HEK293 (cell line): Measurements from ENCODE around the gene PTPRG.

ENCODE experiments used
- CTCF ChIA-PET: fragments of 350-600 bp; formaldehyde crosslinking; extraction: SDS; loops from one replicate; lab custom pipeline; 2021; ENCODE audit warnings: antibody characterized with exemption; lab: Yijun Ruan, JAX
- POLR2A ChIA-PET: fragments of 300-600 bp; formaldehyde crosslinking; extraction: SDS; loops from one replicate; lab custom pipeline; 2020; ENCODE audit warnings: antibody characterized with exemption, inconsistent platforms; lab: Yijun Ruan, JAX
- H3K27ac ChIP-seq: fragments of 200-500 bp; sonication (Bioruptor generic); 2 replicates; pipeline ENCODE4 v1.5.1; 2014; ENCODE audit warnings: low read depth, low read length, control low read depth, inconsistent platforms; ENCODE audit errors: extremely low read depth
- H3K36me3 ChIP-seq, 2 experiments: fragments of 200-500 bp in 1 of 2; sonication (Bioruptor generic) in 1 of 2; 1 replicate in 1 of 2; 2 replicates in 1 of 2; pipeline ENCODE4 v1.5.1; 2014 to 2017; ENCODE audit warnings: inconsistent platforms in 2 of 2, low read length in 2 of 2; ENCODE audit not compliant: control insufficient read depth in 2 of 2, insufficient read depth in 1 of 2
- H3K4me1 ChIP-seq: fragments of 200-500 bp; sonication (Bioruptor generic); 2 replicates; pipeline ENCODE4 v1.5.1; 2014; ENCODE audit warnings: mild to moderate bottlenecking, low read length, inconsistent platforms; ENCODE audit not compliant: control insufficient read depth, insufficient read depth
- H3K4me3 ChIP-seq: 2 replicates; pipeline ENCODE4 v1.5.1; 2011; ENCODE audit warnings: low read depth, mild to moderate bottlenecking, control low read depth, low read length, moderate library complexity
- H3K9me3 ChIP-seq: fragments of 200-500 bp; sonication (Bioruptor generic); 2 replicates; pipeline ENCODE4 v1.5.1; 2014; ENCODE audit warnings: low read depth, low read length, inconsistent platforms; ENCODE audit not compliant: control insufficient read depth, insufficient read depth
- FEZF1 ChIP-seq: fragments of 450-650 bp; formaldehyde crosslinking; IDR thresholded peaks from 2 replicates; pipeline ENCODE4 v1.5.1; 2016; ENCODE audit warnings: missing biosample characterization, missing genetic modification characterization
- OVOL3 ChIP-seq: fragments of 450-650 bp; formaldehyde crosslinking; IDR thresholded peaks from 2 replicates; pipeline ENCODE4 v1.5.1; 2016; ENCODE audit warnings: missing biosample characterization, missing genetic modification characterization
- ZBTB8A ChIP-seq: fragments of 450-650 bp; formaldehyde crosslinking; IDR thresholded peaks from 2 replicates; pipeline ENCODE4 v1.5.1; 2016; ENCODE audit warnings: missing biosample characterization, missing genetic modification characterization
- ZNF114 ChIP-seq: fragments of 450-650 bp; formaldehyde crosslinking; IDR thresholded peaks from 2 replicates; pipeline ENCODE4 v1.5.0; 2017; ENCODE audit warnings: missing biosample characterization, missing genetic modification characterization
- ZNF132 ChIP-seq: fragments of 450-650 bp; formaldehyde crosslinking; IDR thresholded peaks from 2 replicates; pipeline ENCODE4 v1.5.1; 2017; ENCODE audit warnings: missing biosample characterization, missing genetic modification characterization, borderline replicate concordance
- ZNF175 ChIP-seq: fragments of 450-650 bp; formaldehyde crosslinking; IDR thresholded peaks from 2 replicates; pipeline ENCODE4 v1.5.1; 2016; ENCODE audit warnings: missing biosample characterization, missing genetic modification characterization
- ZNF223 ChIP-seq: fragments of 450-650 bp; formaldehyde crosslinking; IDR thresholded peaks from 2 replicates; pipeline ENCODE4 v1.5.1; 2016; ENCODE audit warnings: missing biosample characterization, missing genetic modification characterization
- ZNF239 ChIP-seq: fragments of 450-650 bp; formaldehyde crosslinking; IDR thresholded peaks from 2 replicates; pipeline ENCODE4 v1.5.1; 2016; ENCODE audit warnings: missing biosample characterization, missing genetic modification characterization
- ZNF521 ChIP-seq: fragments of 450-650 bp; formaldehyde crosslinking; IDR thresholded peaks from 2 replicates; pipeline ENCODE4 v1.5.1; 2017; ENCODE audit warnings: missing biosample characterization, mild to moderate bottlenecking, missing genetic modification characterization
- ZNF600 ChIP-seq: fragments of 450-650 bp; formaldehyde crosslinking; IDR thresholded peaks from 2 replicates; pipeline ENCODE4 v1.5.1; 2016; ENCODE audit warnings: missing biosample characterization, missing genetic modification characterization
- ZNF654 ChIP-seq: fragments of 450-650 bp; formaldehyde crosslinking; IDR thresholded peaks from 2 replicates; pipeline ENCODE4 v1.5.1; 2016; ENCODE audit warnings: low read depth, missing biosample characterization, missing genetic modification characterization
- TF ChIP-seq, protein P1 (sequence below): fragments of 450-650 bp; formaldehyde crosslinking; conservative IDR thresholded peaks from 2 replicates; pipeline ENCODE4 v1.5.1; 2016; ENCODE audit warnings: low read depth, missing biosample characterization, missing genetic modification characterization
- TF ChIP-seq, protein P2 (sequence below): fragments of 450-650 bp; formaldehyde crosslinking; IDR thresholded peaks from 2 replicates; pipeline ENCODE4 v1.5.1; 2016; ENCODE audit warnings: missing biosample characterization, missing genetic modification characterization, low read depth
- TF ChIP-seq, protein P3 (sequence below): fragments of 450-650 bp; formaldehyde crosslinking; IDR thresholded peaks from 2 replicates; pipeline ENCODE4 v1.5.1; 2016; ENCODE audit warnings: missing biosample characterization, missing genetic modification characterization
- TF ChIP-seq, protein P4 (sequence below): fragments of 450-650 bp; formaldehyde crosslinking; IDR thresholded peaks from 2 replicates; pipeline ENCODE4 v1.5.1; 2017; ENCODE audit warnings: missing biosample characterization, mild to moderate bottlenecking, missing genetic modification characterization, moderate library complexity

PTPRG gene

GRCh38 chr3:62329971-62330370 is 768.6 kb downstream of the PTPRG start:
- no peak overlapping the region for H3K27ac ChIP-seq
- POLR2A ChIA-PET: no interaction called here
- CTCF ChIA-PET: interaction anchor here (3.2 kb wide), 1 partner anchor 229 kb away, joined by 27 read pairs; no protein-coding TSS in a partner anchor

DNA sequence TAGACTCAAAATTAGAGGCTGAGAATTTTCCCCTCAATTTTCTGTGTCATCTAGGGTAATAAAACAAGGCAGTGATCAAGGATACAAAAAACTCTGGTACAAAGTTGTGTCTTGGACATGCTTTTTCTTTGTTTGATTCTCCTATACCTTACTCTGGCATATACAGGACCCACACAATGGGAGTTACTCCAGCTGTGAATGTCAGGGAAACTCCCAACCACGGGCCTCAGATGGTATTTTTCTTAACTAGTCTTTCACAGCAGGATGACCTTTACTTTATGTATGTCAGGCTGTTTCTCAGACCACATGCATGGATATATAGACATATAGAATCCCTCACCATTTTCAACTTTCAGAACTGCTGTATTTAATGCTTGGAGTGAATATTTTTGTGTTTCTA is 770.6 kb downstream of the PTPRG start:
- no peaks in the 10 kb centered on the region for H3K9me3 ChIP-seq
- POLR2A ChIA-PET: interaction anchor here (0.6 kb wide), 1 partner anchor 17 kb away, joined by 3 read pairs; no protein-coding TSS in a partner anchor
- H3K4me1 ChIP-seq: no peaks in the 10 kb centered on the region
- no peak for TF ChIP-seq ZNF132 (tag by site-specific recombination)
- TF ChIP-seq ZNF223: no peak
- TF ChIP-seq, protein P1, sequence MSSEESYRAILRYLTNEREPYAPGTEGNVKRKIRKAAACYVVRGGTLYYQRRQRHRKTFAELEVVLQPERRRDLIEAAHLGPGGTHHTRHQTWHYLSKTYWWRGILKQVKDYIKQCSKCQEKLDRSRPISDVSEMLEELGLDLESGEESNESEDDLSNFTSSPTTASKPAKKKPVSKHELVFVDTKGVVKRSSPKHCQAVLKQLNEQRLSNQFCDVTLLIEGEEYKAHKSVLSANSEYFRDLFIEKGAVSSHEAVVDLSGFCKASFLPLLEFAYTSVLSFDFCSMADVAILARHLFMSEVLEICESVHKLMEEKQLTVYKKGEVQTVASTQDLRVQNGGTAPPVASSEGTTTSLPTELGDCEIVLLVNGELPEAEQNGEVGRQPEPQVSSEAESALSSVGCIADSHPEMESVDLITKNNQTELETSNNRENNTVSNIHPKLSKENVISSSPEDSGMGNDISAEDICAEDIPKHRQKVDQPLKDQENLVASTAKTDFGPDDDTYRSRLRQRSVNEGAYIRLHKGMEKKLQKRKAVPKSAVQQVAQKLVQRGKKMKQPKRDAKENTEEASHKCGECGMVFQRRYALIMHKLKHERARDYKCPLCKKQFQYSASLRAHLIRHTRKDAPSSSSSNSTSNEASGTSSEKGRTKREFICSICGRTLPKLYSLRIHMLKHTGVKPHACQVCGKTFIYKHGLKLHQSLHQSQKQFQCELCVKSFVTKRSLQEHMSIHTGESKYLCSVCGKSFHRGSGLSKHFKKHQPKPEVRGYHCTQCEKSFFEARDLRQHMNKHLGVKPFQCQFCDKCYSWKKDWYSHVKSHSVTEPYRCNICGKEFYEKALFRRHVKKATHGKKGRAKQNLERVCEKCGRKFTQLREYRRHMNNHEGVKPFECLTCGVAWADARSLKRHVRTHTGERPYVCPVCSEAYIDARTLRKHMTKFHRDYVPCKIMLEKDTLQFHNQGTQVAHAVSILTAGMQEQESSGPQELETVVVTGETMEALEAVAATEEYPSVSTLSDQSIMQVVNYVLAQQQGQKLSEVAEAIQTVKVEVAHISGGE (tag by site-specific recombination): no peak
- no peak for TF ChIP-seq ZNF600
- no peak for TF ChIP-seq OVOL3
- TF ChIP-seq, protein P2, sequence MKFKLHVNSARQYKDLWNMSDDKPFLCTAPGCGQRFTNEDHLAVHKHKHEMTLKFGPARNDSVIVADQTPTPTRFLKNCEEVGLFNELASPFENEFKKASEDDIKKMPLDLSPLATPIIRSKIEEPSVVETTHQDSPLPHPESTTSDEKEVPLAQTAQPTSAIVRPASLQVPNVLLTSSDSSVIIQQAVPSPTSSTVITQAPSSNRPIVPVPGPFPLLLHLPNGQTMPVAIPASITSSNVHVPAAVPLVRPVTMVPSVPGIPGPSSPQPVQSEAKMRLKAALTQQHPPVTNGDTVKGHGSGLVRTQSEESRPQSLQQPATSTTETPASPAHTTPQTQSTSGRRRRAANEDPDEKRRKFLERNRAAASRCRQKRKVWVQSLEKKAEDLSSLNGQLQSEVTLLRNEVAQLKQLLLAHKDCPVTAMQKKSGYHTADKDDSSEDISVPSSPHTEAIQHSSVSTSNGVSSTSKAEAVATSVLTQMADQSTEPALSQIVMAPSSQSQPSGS (tag by site-specific recombination): no peak
- no peak for TF ChIP-seq ZNF175 (tag by site-specific recombination)
- no peak for TF ChIP-seq ZNF521
- no peak for TF ChIP-seq ZBTB8A (tag by site-specific recombination)
- TF ChIP-seq FEZF1 (tag by site-specific recombination): no peak
- TF ChIP-seq, protein P3, sequence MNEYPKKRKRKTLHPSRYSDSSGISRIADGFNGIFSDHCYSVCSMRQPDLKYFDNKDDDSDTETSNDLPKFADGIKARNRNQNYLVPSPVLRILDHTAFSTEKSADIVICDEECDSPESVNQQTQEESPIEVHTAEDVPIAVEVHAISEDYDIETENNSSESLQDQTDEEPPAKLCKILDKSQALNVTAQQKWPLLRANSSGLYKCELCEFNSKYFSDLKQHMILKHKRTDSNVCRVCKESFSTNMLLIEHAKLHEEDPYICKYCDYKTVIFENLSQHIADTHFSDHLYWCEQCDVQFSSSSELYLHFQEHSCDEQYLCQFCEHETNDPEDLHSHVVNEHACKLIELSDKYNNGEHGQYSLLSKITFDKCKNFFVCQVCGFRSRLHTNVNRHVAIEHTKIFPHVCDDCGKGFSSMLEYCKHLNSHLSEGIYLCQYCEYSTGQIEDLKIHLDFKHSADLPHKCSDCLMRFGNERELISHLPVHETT: no peak
- CTCF ChIA-PET: interaction anchor here (0.7 to 3.2 kb wide), 9 partner anchors 21 to 239 kb away, joined by 3 to 27 read pairs (median 4); no protein-coding TSS in a partner anchor
- H3K4me3 ChIP-seq: no peak overlapping the region
- no peaks in the 10 kb centered on the region for H3K36me3 ChIP-seq
- H3K27ac ChIP-seq: no peak overlapping the region

More at GRCh38 chr3:62329971-62330370, 768.6 kb downstream of the PTPRG start:
- no peak for TF ChIP-seq ZNF239
- H3K4me3 ChIP-seq: no peak overlapping the region
- H3K9me3 ChIP-seq: no peaks in the 10 kb centered on the region
- no peaks in the 10 kb centered on the region for H3K36me3 ChIP-seq
- H3K4me1 ChIP-seq: no peaks in the 10 kb centered on the region

GRCh38 chr3:62332835-62333244 is 771.5 kb downstream of the PTPRG start:
- H3K4me1 ChIP-seq: no peaks in the 10 kb centered on the region
- no peak overlapping the region for H3K4me3 ChIP-seq
- no peaks in the 10 kb centered on the region for H3K36me3 ChIP-seq
- no peak overlapping the region for H3K27ac ChIP-seq
- POLR2A ChIA-PET: no interaction called here
- TF ChIP-seq, protein P4, sequence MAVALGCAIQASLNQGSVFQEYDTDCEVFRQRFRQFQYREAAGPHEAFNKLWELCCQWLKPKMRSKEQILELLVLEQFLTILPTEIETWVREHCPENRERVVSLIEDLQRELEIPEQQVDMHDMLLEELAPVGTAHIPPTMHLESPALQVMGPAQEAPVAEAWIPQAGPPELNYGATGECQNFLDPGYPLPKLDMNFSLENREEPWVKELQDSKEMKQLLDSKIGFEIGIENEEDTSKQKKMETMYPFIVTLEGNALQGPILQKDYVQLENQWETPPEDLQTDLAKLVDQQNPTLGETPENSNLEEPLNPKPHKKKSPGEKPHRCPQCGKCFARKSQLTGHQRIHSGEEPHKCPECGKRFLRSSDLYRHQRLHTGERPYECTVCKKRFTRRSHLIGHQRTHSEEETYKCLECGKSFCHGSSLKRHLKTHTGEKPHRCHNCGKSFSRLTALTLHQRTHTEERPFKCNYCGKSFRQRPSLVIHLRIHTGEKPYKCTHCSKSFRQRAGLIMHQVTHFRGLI (tag by site-specific recombination): no peak
- TF ChIP-seq ZNF654 (tag by site-specific recombination): peak; percentile 34
- no peak for TF ChIP-seq ZNF114
- CTCF ChIA-PET: interaction anchor here (0.6 to 3.2 kb wide), 8 partner anchors 8 to 250 kb away, joined by 3 to 27 read pairs (median 4); no protein-coding TSS in a partner anchor
- no peaks in the 10 kb centered on the region for H3K9me3 ChIP-seq
